H1 (cell line): ENCODE results near the gene NMNAT3. TPM values are rescaled to one million over a fixed set of nuclear protein-coding genes. Genes with fewer than 3 reads are reported as not detected.

ENCODE experiments used
- CTCF ChIA-PET: fragments of 300-600 bp; sonication (Branson Sonifier 250); formaldehyde crosslinking; loops from one replicate; lab custom pipeline; 2021; ENCODE audit not compliant: partially characterized antibody; lab: Charles Lee
- POLR2A ChIA-PET: fragments of 300-600 bp; sonication (Branson Sonifier 250); formaldehyde crosslinking; loops from one replicate; lab custom pipeline; 2021; ENCODE audit warnings: inconsistent platforms; ENCODE audit not compliant: partially characterized antibody; lab: Charles Lee
- DNase-seq, 2 experiments: peaks; one replicate each; pipeline versions ENCODE4 v3.0.0 to v3.0.0-alpha.2; 2010 to 2022; ENCODE audit warnings: low spot score in 2 of 2, low read depth in 1 of 2, mixed read lengths in 1 of 2
- FAIRE-seq: peaks from 2 replicates; lab custom pipeline; 2011; peaks lifted over from hg19 to GRCh38; lab: Jason Lieb, UNC
- H2AFZ ChIP-seq: 2 replicates; pipeline ENCODE4 v1.8.1; 2012; ENCODE audit warnings: low read length, inconsistent platforms
- H2AK5ac ChIP-seq: 2 replicates; pipeline ENCODE4 v1.6.1; 2013; ENCODE audit warnings: low read depth, low read length
- H2BK120ac ChIP-seq: replicated peaks from 2 replicates; pipeline ENCODE3; 2013; ENCODE audit warnings: low read depth, low read length, inconsistent platforms
- H2BK12ac ChIP-seq: 2 replicates; pipeline ENCODE4 v1.6.1; 2013; ENCODE audit warnings: low read depth, low read length
- H2BK15ac ChIP-seq: 2 replicates; pipeline ENCODE4 v1.6.1; 2013; ENCODE audit warnings: low read length
- H2BK20ac ChIP-seq: 2 replicates; pipeline ENCODE4 v1.6.1; 2013; ENCODE audit warnings: low read length
- H2BK5ac ChIP-seq: 2 replicates; pipeline ENCODE4 v1.6.1; 2013; ENCODE audit warnings: low read depth, low read length
- H3K14ac ChIP-seq: 2 replicates; pipeline ENCODE4 v1.6.1; 2013; ENCODE audit warnings: inconsistent platforms; ENCODE audit not compliant: insufficient read length
- H3K18ac ChIP-seq: 2 replicates; pipeline ENCODE4 v1.6.1; 2013; ENCODE audit warnings: low read length; ENCODE audit errors: extremely low read depth
- H3K23ac ChIP-seq: 2 replicates; pipeline ENCODE4 v1.6.1; 2013; ENCODE audit warnings: inconsistent platforms; ENCODE audit not compliant: insufficient read length
- H3K23me2 ChIP-seq: 2 replicates; pipeline ENCODE4 v1.6.1; 2013; ENCODE audit warnings: low read depth, low read length
- H3K27ac ChIP-seq: 2 replicates; pipeline ENCODE4 v1.6.1; 2011; ENCODE audit warnings: low read depth, low read length, inconsistent platforms
- H3K27me3 ChIP-seq, 4 experiments: replicated peaks in 1 of 4; 1 replicate in 1 of 4; 2 replicates in 3 of 4; pipeline versions ENCODE4 v1.6.1 to v1.8.1; 2011 to 2013; ENCODE audit warnings: low read length in 3 of 4, mild to moderate bottlenecking in 3 of 4, inconsistent platforms in 2 of 4, mixed read lengths in 2 of 4, moderate library complexity in 1 of 4; ENCODE audit not compliant: control insufficient read depth in 3 of 4, insufficient read depth in 3 of 4; ENCODE audit errors: extremely low read depth in 1 of 4
- H3K36me3 ChIP-seq, 4 experiments: 2 replicates each; pipeline versions ENCODE4 v1.6.1 to v1.8.1; 2011 to 2013; ENCODE audit warnings: mild to moderate bottlenecking in 4 of 4, low read length in 3 of 4, moderate library complexity in 2 of 4, control low read depth in 1 of 4, inconsistent platforms in 1 of 4; ENCODE audit not compliant: insufficient read depth in 4 of 4, control insufficient read depth in 2 of 4
- H3K4ac ChIP-seq: replicated peaks from 2 replicates; pipeline ENCODE3; 2013; ENCODE audit warnings: low read length, low read depth, mixed read lengths, inconsistent platforms; ENCODE audit not compliant: insufficient read length
- H3K4me1 ChIP-seq, 4 experiments: replicated peaks in 1 of 4; 1 replicate in 1 of 4; 2 replicates in 3 of 4; pipeline versions ENCODE4 v1.6.1 to v1.8.1; 2011 to 2013; ENCODE audit warnings: low read length in 3 of 4, inconsistent platforms in 2 of 4, mixed read lengths in 1 of 4; ENCODE audit not compliant: insufficient read depth in 4 of 4, control insufficient read depth in 3 of 4
- H3K4me2 ChIP-seq, 2 experiments: 2 replicates each; pipeline versions ENCODE4 v1.6.1 to v1.8.1; 2011 to 2013; ENCODE audit warnings: low read depth in 2 of 2, low read length in 2 of 2, control low read depth in 1 of 2, inconsistent platforms in 1 of 2, mild to moderate bottlenecking in 1 of 2; ENCODE audit not compliant: insufficient read depth in 1 of 2
- H3K4me3 ChIP-seq, 4 experiments: fragments of 200-600, 300-600 bp in 1 of 4; sonication (generic), shearing (Covaris generic), sonication (Bioruptor Twin) in 1 of 4; 2 replicates each; pipeline versions ENCODE4 v1.5.1 to v1.8.1; 2011 to 2016; ENCODE audit warnings: low read length in 4 of 4, low read depth in 3 of 4, control low read depth in 2 of 4, inconsistent platforms in 2 of 4, mild to moderate bottlenecking in 2 of 4, mixed read lengths in 1 of 4, moderate library complexity in 1 of 4; ENCODE audit not compliant: insufficient read depth in 2 of 4; ENCODE audit errors: extremely low read depth in 1 of 4
- H3K56ac ChIP-seq: replicated peaks from 2 replicates; pipeline ENCODE3; 2013; ENCODE audit warnings: low read depth, mild to moderate bottlenecking, mixed read lengths, low read length, inconsistent platforms; ENCODE audit not compliant: insufficient read length
- H3K79me1 ChIP-seq: 2 replicates; pipeline ENCODE4 v1.6.1; 2013; ENCODE audit warnings: low read depth, low read length, control low read depth
- H3K79me2 ChIP-seq, 2 experiments: 2 replicates each; pipeline versions ENCODE4 v1.6.1 to v1.8.1; 2012 to 2013; ENCODE audit warnings: low read length in 2 of 2, mild to moderate bottlenecking in 2 of 2, inconsistent platforms in 1 of 2; ENCODE audit not compliant: insufficient read depth in 2 of 2, control insufficient read depth in 1 of 2
- H3K9ac ChIP-seq, 4 experiments: replicated peaks in 1 of 4; 1 replicate in 1 of 4; 2 replicates in 3 of 4; pipeline versions ENCODE4 v1.6.1 to v1.8.1; 2011 to 2013; ENCODE audit warnings: low read depth in 3 of 4, low read length in 3 of 4, control low read depth in 2 of 4, mild to moderate bottlenecking in 2 of 4, moderate library complexity in 2 of 4, inconsistent platforms in 1 of 4; ENCODE audit errors: extremely low read depth in 1 of 4
- H3K9me3 ChIP-seq, 2 experiments: 2 replicates each; pipeline versions ENCODE4 v1.6.1 to v1.8.1; 2012 to 2013; ENCODE audit warnings: mild to moderate bottlenecking in 2 of 2, moderate library complexity in 2 of 2, control low read depth in 1 of 2, inconsistent platforms in 1 of 2, low read depth in 1 of 2, low read length in 1 of 2, mixed read lengths in 1 of 2; ENCODE audit not compliant: insufficient read depth in 2 of 2
- H4K20me1 ChIP-seq, 2 experiments: replicated peaks in 1 of 2; 2 replicates each; pipeline versions ENCODE3 to v1.8.1; 2011 to 2013; ENCODE audit warnings: inconsistent platforms in 2 of 2, low read length in 2 of 2, mild to moderate bottlenecking in 1 of 2; ENCODE audit not compliant: insufficient read depth in 2 of 2, control insufficient read depth in 1 of 2
- H4K5ac ChIP-seq: 2 replicates; pipeline ENCODE4 v1.6.1; 2013; ENCODE audit warnings: low read length, low read depth, mixed read lengths, inconsistent platforms; ENCODE audit not compliant: insufficient read length
- H4K8ac ChIP-seq: 2 replicates; pipeline ENCODE4 v1.8.0; 2013; ENCODE audit warnings: mild to moderate bottlenecking, moderate library complexity, low read length, inconsistent platforms; ENCODE audit not compliant: insufficient read depth; ENCODE audit errors: extremely low read depth
- H4K91ac ChIP-seq: replicated peaks from 2 replicates; pipeline ENCODE3; 2013; ENCODE audit warnings: low read length, mixed read lengths, inconsistent platforms; ENCODE audit not compliant: insufficient read length
- ATF2 ChIP-seq: IDR thresholded peaks from 2 replicates; pipeline ENCODE4 v1.6.1; 2012; ENCODE audit warnings: low read length, inconsistent platforms
- BACH1 ChIP-seq: IDR thresholded peaks from 2 replicates; pipeline ENCODE4 v1.6.1; 2012; ENCODE audit warnings: low read length, improper control_type of control experiment
- CBX8 ChIP-seq: fragments of 300-800, 300-1000 bp; sonication (generic); IDR thresholded peaks from 2 replicates; pipeline ENCODE4 v1.7.1; 2016; ENCODE audit warnings: low read depth, low read length, borderline replicate concordance
- JUND ChIP-seq: IDR thresholded peaks from 2 replicates; pipeline ENCODE4 v1.6.1; 2011; ENCODE audit warnings: mild to moderate bottlenecking, improper control_type of control experiment, low read length
- KDM5A ChIP-seq: fragments of 200-600 bp; IDR thresholded peaks from 2 replicates; pipeline ENCODE4 v1.7.1; 2012; ENCODE audit warnings: mild to moderate bottlenecking, low read length, inconsistent platforms, mixed read lengths
- RBBP5 ChIP-seq: IDR thresholded peaks from 2 replicates; pipeline ENCODE4 v1.7.1; 2012; ENCODE audit warnings: low read depth, mild to moderate bottlenecking, inconsistent platforms, low read length, moderate library complexity, borderline replicate concordance
- SIRT6 ChIP-seq: IDR thresholded peaks from one replicate; pipeline ENCODE4 v1.7.1; 2012; ENCODE audit warnings: low read length, inconsistent platforms
- SIX5 ChIP-seq: IDR thresholded peaks from 2 replicates; pipeline ENCODE4 v1.6.1; 2011; ENCODE audit warnings: mild to moderate bottlenecking, low read depth, low read length
- SP1 ChIP-seq: IDR thresholded peaks from 2 replicates; pipeline ENCODE4 v1.6.1; 2011; ENCODE audit warnings: low read depth, low read length
- TCF12 ChIP-seq: IDR thresholded peaks from 2 replicates; pipeline ENCODE4 v1.6.1; 2011; ENCODE audit warnings: low read depth, mild to moderate bottlenecking, low read length
- TEAD4 ChIP-seq: IDR thresholded peaks from 2 replicates; pipeline ENCODE4 v1.6.1; 2012; ENCODE audit warnings: low read depth, low read length, inconsistent platforms, mixed read lengths
- WGBS, 2 experiments: shearing (Covaris generic) in 1 of 2; methylation state at CpG; one replicate each; pipeline versions ENCODE4 v1.1.6 to v1.1.7; 2013 to 2015; ENCODE audit warnings: low lambda C conversion rate in 2 of 2, mixed read lengths in 2 of 2, inconsistent platforms in 1 of 2, low coverage in 1 of 2, missing lambda C conversion rate in 1 of 2; ENCODE audit not compliant: insufficient replicate concordance in 2 of 2, insufficient coverage in 1 of 2, insufficient read length in 1 of 2; ENCODE audit errors: extremely low coverage in 1 of 2, missing lambda C conversion rate in 1 of 2; 5-methylcytosine and 5-hydroxymethylcytosine counted together
- polyA plus RNA-seq, 7 experiments: library from polyadenylated mRNA; depleted of rRNA in 3 of 7; stranded (reverse) in 5 of 7; unstranded in 2 of 7; fragments of >200 nt in 5 of 7; fragments of 200-250 nt in 2 of 7; gene quantifications; 1 replicate in 5 of 7; 2 replicates in 1 of 7; 4 replicates in 1 of 7; pipeline versions ENCODE4 v1.2.1 to v1.2.3, GENCODE V29; 2011 to 2013; ENCODE audit warnings: missing spikeins in 2 of 7, mixed read lengths in 2 of 7
- total RNA-seq: library from RNA; stranded (reverse); fragmentation: NEBNext Ultra II Directional; extraction: Animal tissue kit (Norgen Biotek cat#: 25700); gene quantifications from 2 replicates; pipeline ENCODE4 v1.2.1, GENCODE V29; 2021

NMNAT3 gene
- total and polyA plus RNA-seq, 2 of the 8 experiments (the other 6 are each of a cell fraction or from before 2014, with no cell fraction given) = 4.2 to 4.3 TPM

GRCh38 chr3:139523166-139523565 lies 154.6 kb downstream of the NMNAT3 start:
- Histone ChIP-seq H4K8ac (no peak overlapping the region), H4K20me1 (no peaks in the 10 kb centered on the region), H3K18ac (peak overlapping the region; percentile 16; the same call in 1 of the 2 replicates), H3K23ac (no peak overlapping the region), H2BK15ac (no peak overlapping the region; the same call in 1 of the 2 replicates), H2AFZ (no peak overlapping the region), H3K56ac (no peak overlapping the region), H3K79me1 (no peaks in the 10 kb centered on the region), H4K91ac (no peak overlapping the region), H4K5ac (no peak overlapping the region), H2BK20ac (0 out of 2 replicates have a peak overlapping the region, but pooled peaks have one; percentile 68), H3K27ac (no peak overlapping the region), H3K4me2 (no peak overlapping the region), H3K79me2 (no peaks in the 10 kb centered on the region), H2AK5ac (peak overlapping the region; percentile 61; the same call in 1 of the 2 replicates), H2BK120ac (no peak overlapping the region), H3K9ac (no peak overlapping the region)
- WGBS, 2 experiments = 82% methylated on average over 5 of the region's 5 CpGs; no CpG with 5 or more reads in 1 of the 2 experiments
- CTCF ChIA-PET = interaction anchor here (0.7 to 8.5 kb wide), 14 partner anchors 9 to 152 kb away, joined by 3 to 95 read pairs (median 6); partner anchors contain the start of gene RBP1
- DNase-seq (peak in 1 of 2 experiments; percentile 28), FAIRE-seq (no peak)
- TF ChIP-seq CBX8 (no peak), KDM5A (no peak), TEAD4 (no peak), ATF2 (no peak), BACH1 (no peak), RBBP5 (no peak), SP1 (no peak), SIX5 (no peak), TCF12 (no peak), SIRT6 (no peak), JUND (no peak)
- TF ChIP-seq, all 59 proteins: peak for 0
- Histone ChIP-seq H3K27me3 (peaks cover 0 to 4% (median 0%) of the 10 kb centered on the region in 4 experiments; a peak in 3 of 7 replicates), H2BK5ac (no peak overlapping the region), H3K9me3 (no peaks in the 10 kb centered on the region), H3K14ac (no peak overlapping the region), H3K4me1 (peaks cover 0 to 9% (median 6%) of the 10 kb centered on the region in 4 experiments; a peak in 4 of 7 replicates), H3K36me3 (no peaks in the 10 kb centered on the region), H3K4me3 (no peak overlapping the region), H3K4ac (no peak overlapping the region), H3K23me2 (no peaks in the 10 kb centered on the region), H2BK12ac (peak overlapping the region; percentile 62; the same call in 1 of the 2 replicates)
- POLR2A ChIA-PET = interaction anchor here (1.2 to 1.8 kb wide), 3 partner anchors 10 to 37 kb away, joined by 3 to 8 read pairs (median 5); partner anchors contain the start of gene RBP1
